Type B pancreatic cell (in vitro differentiated cells): ENCODE results near the gene PPP1R16B. TPM values are rescaled to one million over a fixed set of nuclear protein-coding genes. Genes with fewer than 3 reads are reported as not detected.

Experiments
- DNase-seq: peaks from one replicate; pipeline ENCODE4 v3.0.0; 2021; ENCODE audit warnings: mixed read lengths; ENCODE audit not compliant: unreplicated experiment; ENCODE audit errors: extremely low spot score
- H3K27ac Mint-ChIP-seq: 2 replicates; pipeline ENCODE4 v1.8.0; 2021; ENCODE audit warnings: mild to moderate bottlenecking, mixed read lengths
- H3K27me3 Mint-ChIP-seq: 2 replicates; pipeline ENCODE4 v1.8.0; 2021; ENCODE audit warnings: mixed read lengths
- H3K36me3 Mint-ChIP-seq: 2 replicates; pipeline ENCODE4 v1.8.0; 2021; ENCODE audit warnings: mixed read lengths
- H3K4me1 Mint-ChIP-seq: one replicate; pipeline ENCODE4 v1.8.0; 2021; ENCODE audit warnings: mixed read lengths; ENCODE audit not compliant: unreplicated experiment
- H3K4me3 Mint-ChIP-seq: 2 replicates; pipeline ENCODE4 v1.8.0; 2021; ENCODE audit warnings: mild to moderate bottlenecking, mixed read lengths
- H3K9me3 Mint-ChIP-seq: 2 replicates; pipeline ENCODE4 v1.8.0; 2021; ENCODE audit warnings: mixed read lengths
- total RNA-seq: library from RNA; stranded (reverse); gene quantifications from 2 replicates; pipeline ENCODE4 v1.2.1, GENCODE V29; 2021; ENCODE audit warnings: low replicate concordance
- TF ChIP-seq, protein P1 (sequence below): fragments of 200-600 bp; sonication (generic); conservative IDR thresholded peaks from 2 replicates; pipeline ENCODE4 v1.5.0; 2021; ENCODE audit warnings: antibody characterized with exemption, mild to moderate bottlenecking

PPP1R16B gene
- total RNA-seq, 1 donor from 2014 or later: 0.31 TPM

DNA sequence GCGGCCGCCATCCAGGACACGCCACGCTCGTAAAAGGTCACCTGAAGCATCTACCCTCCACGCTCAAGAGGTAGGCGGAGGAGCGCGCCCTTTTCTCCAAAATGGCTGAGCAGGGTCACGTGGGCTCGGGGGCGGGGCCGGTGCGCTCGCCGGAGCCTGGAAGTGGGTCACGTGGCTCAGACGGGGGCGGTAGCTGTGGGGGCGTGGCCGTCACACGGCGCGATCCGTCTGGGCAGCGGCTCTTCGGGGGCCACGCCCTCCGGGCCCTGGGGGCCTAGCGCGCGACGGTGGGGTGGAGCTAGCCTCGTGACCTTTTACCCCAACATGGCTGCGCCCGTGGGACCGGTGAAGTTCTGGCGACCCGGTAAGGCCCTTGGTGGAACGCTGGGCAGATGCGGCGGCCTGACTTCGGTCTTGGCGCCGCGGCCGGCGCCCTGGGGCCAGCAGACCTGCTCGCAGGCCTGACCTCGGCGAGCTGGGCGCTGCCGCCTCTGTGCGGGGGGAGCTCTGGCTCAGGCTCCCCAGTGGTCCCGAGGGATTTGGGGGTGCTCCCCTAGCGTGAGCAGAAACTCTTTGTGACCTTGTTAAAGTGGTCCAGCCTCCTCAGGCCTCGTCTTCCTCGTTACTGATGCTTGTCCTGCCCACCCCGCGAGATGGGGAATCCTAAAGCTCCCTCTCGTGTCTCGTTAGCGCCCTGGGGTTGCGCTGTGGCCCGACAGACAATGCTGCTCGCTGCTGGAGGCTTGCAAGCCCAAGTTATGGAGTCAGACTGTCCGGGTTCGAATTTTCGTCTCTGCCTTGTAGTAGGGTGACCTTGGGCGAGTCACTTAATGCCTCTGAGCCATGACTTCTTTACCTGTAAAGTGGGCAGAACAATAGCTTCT lies 156.8 kb downstream of the PPP1R16B start, which contains the start of gene DHX35:
Gene DHX35 (plus strand): TSS at position 301 of the 884 bp plus-strand sequence. CDS start 24 bp downstream, at position 325.
- H3K9me3 Mint-ChIP-seq: no peaks in the 10 kb centered on the region

DNA sequence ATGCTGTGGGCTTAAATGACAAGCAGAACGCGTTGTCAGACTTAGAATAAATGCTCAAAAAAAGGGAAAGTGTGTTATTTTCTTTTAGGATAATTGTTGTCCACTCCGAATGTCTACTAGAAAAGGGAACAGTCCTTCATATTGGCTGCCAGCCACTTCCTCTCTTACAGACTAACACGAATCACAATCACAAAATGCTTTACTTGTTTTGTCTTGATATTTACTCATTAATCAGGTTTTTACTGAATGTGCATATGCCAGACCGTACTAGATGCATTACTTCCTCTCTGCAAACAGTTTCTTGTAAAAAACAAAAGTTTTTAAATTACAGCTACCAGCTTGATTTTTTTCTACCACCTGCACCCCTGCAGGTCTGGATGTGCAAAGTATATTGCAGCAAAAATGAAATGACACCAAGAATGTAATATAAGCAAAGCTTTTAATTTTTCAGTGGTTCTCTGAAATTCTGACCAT lies 157.5 kb downstream of the PPP1R16B start:
- Mint-ChIP-seq H3K27ac (peak overlapping the region; percentile 97), H3K27me3 (no peaks in the 10 kb centered on the region), H3K4me1 (peaks cover 33% of the 10 kb centered on the region), H3K4me3 (peak overlapping the region; percentile 96), H3K9me3 (no peaks in the 10 kb centered on the region), H3K36me3 (no peaks in the 10 kb centered on the region)
- no peak for DNase-seq
- TF ChIP-seq, protein P1, sequence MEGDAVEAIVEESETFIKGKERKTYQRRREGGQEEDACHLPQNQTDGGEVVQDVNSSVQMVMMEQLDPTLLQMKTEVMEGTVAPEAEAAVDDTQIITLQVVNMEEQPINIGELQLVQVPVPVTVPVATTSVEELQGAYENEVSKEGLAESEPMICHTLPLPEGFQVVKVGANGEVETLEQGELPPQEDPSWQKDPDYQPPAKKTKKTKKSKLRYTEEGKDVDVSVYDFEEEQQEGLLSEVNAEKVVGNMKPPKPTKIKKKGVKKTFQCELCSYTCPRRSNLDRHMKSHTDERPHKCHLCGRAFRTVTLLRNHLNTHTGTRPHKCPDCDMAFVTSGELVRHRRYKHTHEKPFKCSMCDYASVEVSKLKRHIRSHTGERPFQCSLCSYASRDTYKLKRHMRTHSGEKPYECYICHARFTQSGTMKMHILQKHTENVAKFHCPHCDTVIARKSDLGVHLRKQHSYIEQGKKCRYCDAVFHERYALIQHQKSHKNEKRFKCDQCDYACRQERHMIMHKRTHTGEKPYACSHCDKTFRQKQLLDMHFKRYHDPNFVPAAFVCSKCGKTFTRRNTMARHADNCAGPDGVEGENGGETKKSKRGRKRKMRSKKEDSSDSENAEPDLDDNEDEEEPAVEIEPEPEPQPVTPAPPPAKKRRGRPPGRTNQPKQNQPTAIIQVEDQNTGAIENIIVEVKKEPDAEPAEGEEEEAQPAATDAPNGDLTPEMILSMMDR: peak; percentile 45

More for the DNA sequence above, 156.8 kb downstream of the PPP1R16B start, which contains the start of gene DHX35:
- Mint-ChIP-seq H3K4me3 (peak within 1 kb of the TSS; percentile 96), H3K27me3 (no peaks in the 10 kb centered on the region), H3K27ac (peak within 1 kb of the TSS; percentile 97), H3K36me3 (no peaks in the 10 kb centered on the region), H3K4me1 (peaks cover 33% of the 10 kb centered on the region)
- TF ChIP-seq, protein P1: no peak
- peak; percentile 99 for DNase-seq

DNA sequence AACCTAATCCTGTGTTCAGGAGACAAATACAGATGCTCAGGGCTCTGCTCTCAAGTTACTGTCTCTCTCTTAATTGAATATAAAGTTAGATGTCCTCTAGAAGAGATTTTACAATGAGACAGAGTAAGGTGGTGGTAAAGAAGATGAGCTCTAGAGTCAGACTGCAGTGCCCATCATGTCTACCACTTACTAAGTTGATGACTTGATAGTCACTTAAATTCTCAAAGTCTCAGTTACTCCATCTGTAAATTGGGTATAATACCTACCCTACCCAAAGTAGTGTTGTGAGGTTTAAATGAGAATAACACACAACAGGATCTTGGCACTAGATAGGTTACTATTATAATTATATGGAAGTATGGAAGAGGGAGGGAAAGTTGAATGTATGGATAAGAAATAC lies 158.2 kb downstream of the PPP1R16B start:
- H3K27ac Mint-ChIP-seq: no peak overlapping the region
- H3K27me3 Mint-ChIP-seq: no peaks in the 10 kb centered on the region
- H3K9me3 Mint-ChIP-seq: no peaks in the 10 kb centered on the region
- TF ChIP-seq, protein P1: no peak
- H3K36me3 Mint-ChIP-seq: no peaks in the 10 kb centered on the region
- peaks cover 33% of the 10 kb centered on the region for H3K4me1 Mint-ChIP-seq
- DNase-seq: no peak
- no peak overlapping the region for H3K4me3 Mint-ChIP-seq

- H3K36me3 Mint-ChIP-seq: peaks cover 2% of the 10 kb centered on the region
- H3K4me3 Mint-ChIP-seq: no peak overlapping the region
- no peak for DNase-seq
- H3K4me1 Mint-ChIP-seq: peaks cover 33% of the 10 kb centered on the region
- no peaks in the 10 kb centered on the region for H3K27me3 Mint-ChIP-seq
- H3K27ac Mint-ChIP-seq: no peak overlapping the region
- no peaks in the 10 kb centered on the region for H3K9me3 Mint-ChIP-seq
- TF ChIP-seq, protein P1: no peak
Measured at GRCh38 chr20:38965264-38965663, 159.8 kb downstream of the PPP1R16B start.

DNA sequence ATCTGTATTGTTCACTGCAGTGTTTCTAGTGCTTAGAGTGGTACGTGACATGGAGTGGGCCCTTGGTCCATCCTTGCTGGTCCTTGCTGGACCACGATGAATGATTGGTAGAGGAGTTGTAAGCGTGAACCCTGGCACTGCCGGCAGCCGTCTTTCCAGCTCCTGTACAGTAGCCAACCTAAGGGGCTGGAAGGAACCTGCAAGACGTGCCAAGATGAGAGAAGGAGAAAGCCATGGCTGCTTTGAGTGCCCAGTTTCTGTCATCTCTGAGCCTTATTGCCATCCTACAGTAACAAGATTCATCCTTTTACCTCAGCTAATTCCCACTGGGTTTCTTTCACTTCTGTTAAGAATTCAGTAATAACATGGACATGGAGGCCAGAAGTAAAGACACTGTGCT lies 162.6 kb downstream of the PPP1R16B start:
- Mint-ChIP-seq H3K27me3 (no peaks in the 10 kb centered on the region), H3K27ac (no peak overlapping the region), H3K36me3 (peaks cover 10% of the 10 kb centered on the region), H3K4me3 (no peak overlapping the region), H3K4me1 (peaks cover 16% of the 10 kb centered on the region), H3K9me3 (no peaks in the 10 kb centered on the region)
- DNase-seq: no peak
- TF ChIP-seq, protein P1: no peak
